K562 (cell line): ENCODE results near the gene MOK. TPM values are rescaled to one million over a fixed set of nuclear protein-coding genes. Genes with fewer than 3 reads are reported as not detected.

Experiments used
- ATAC-seq: fragments of 200-7000 bp; cut with Tn5 transposase; 3 replicates; pipeline ENCODE4 v1.9.1; 2020; ENCODE audit warnings: moderate library complexity
- BruUV-seq: library from RNA; stranded (reverse); fragments of 400-500 nt; replicated peaks from 2 replicates; lab custom pipeline; 2021; lab: Mats Ljungman, UMichigan
- CTCF ChIA-PET: fragments of 300-600 bp; formaldehyde crosslinking; extraction: SDS; loops from one replicate; lab custom pipeline; 2021; ENCODE audit warnings: low intra/inter-chr PET ratio; lab: Yijun Ruan, JAX
- POLR2A ChIA-PET: fragments of 300-600, 350-650 bp; sonication (Branson Sonifier 250); formaldehyde crosslinking; extraction: SDS; loops from one replicate; lab custom pipeline; 2021; ENCODE audit warnings: antibody characterized with exemption, inconsistent platforms; lab: Yijun Ruan, JAX
- DNase-seq, 4 experiments: peaks; one replicate each; pipeline versions ENCODE4 v3.0.0 to v3.0.0-alpha.2; 2011 to 2018; ENCODE audit warnings: low spot score in 3 of 4, mixed read lengths in 3 of 4; ENCODE audit errors: extremely low read depth in 1 of 4
- FAIRE-seq: peaks from 2 replicates; lab custom pipeline; 2011; peaks lifted over from hg19 to GRCh38; lab: Jason Lieb, UNC
- H2AFZ ChIP-seq: 2 replicates; pipeline ENCODE4 v1.6.0; 2011; ENCODE audit warnings: low read depth, low read length, control low read depth, inconsistent platforms
- H3K27ac ChIP-seq: fragments of 200-600 bp; 3 replicates; pipeline ENCODE4 v1.8.0; 2011; ENCODE audit warnings: low read depth, mild to moderate bottlenecking, control low read depth, inconsistent platforms, low read length, moderate library complexity, mixed read lengths; ENCODE audit errors: extremely low read depth
- H3K27me3 ChIP-seq, 2 experiments: fragments of 300-600 bp in 1 of 2; 2 replicates in 1 of 2; 3 replicates in 1 of 2; pipeline versions ENCODE4 v1.6.0 to v1.8.0; 2011; ENCODE audit warnings: inconsistent platforms in 2 of 2, low read length in 2 of 2, mild to moderate bottlenecking in 1 of 2, mixed read lengths in 1 of 2, moderate library complexity in 1 of 2; ENCODE audit not compliant: control insufficient read depth in 2 of 2, insufficient read depth in 2 of 2
- H3K36me3 ChIP-seq: fragments of 300-600 bp; 3 replicates; pipeline ENCODE4 v1.8.0; 2011; ENCODE audit warnings: mild to moderate bottlenecking, low read length, inconsistent platforms; ENCODE audit not compliant: control insufficient read depth, insufficient read depth
- H3K4me1 ChIP-seq, 2 experiments: fragments of 200-600 bp in 1 of 2; replicated peaks in 1 of 2; 2 replicates in 1 of 2; 3 replicates in 1 of 2; pipeline versions ENCODE4 v1.5.1 to v1.8.0; 2011; ENCODE audit warnings: inconsistent platforms in 2 of 2, low read length in 2 of 2, mild to moderate bottlenecking in 1 of 2, mixed read lengths in 1 of 2, moderate library complexity in 1 of 2; ENCODE audit not compliant: control insufficient read depth in 2 of 2, insufficient read depth in 2 of 2
- H3K4me2 ChIP-seq: 2 replicates; pipeline ENCODE4 v1.6.1; 2011; ENCODE audit warnings: low read length, control low read depth, inconsistent platforms, mixed read lengths; ENCODE audit not compliant: insufficient read depth
- H3K4me3 ChIP-seq: fragments of 200-600 bp; sonication (generic), shearing (Covaris generic); 2 replicates; pipeline ENCODE4 v1.5.1; 2016; ENCODE audit warnings: control low read depth, inconsistent platforms
- H3K79me2 ChIP-seq: fragments of 200-600 bp; 3 replicates; pipeline ENCODE4 v1.8.0; 2011; ENCODE audit warnings: low read length, inconsistent platforms; ENCODE audit not compliant: control insufficient read depth, insufficient read depth
- H3K9ac ChIP-seq, 2 experiments: 2 replicates each; pipeline versions ENCODE4 v1.6.0 to v1.6.1; 2011; ENCODE audit warnings: low read depth in 2 of 2, low read length in 2 of 2, control low read depth in 1 of 2, inconsistent platforms in 1 of 2, mild to moderate bottlenecking in 1 of 2, mixed read lengths in 1 of 2; ENCODE audit not compliant: insufficient read depth in 1 of 2
- H3K9me1 ChIP-seq: one replicate; pipeline ENCODE4 v1.6.0; 2011; ENCODE audit warnings: inconsistent platforms, mild to moderate bottlenecking, low read length, moderate library complexity; ENCODE audit not compliant: control insufficient read depth, insufficient read depth
- H3K9me3 ChIP-seq: replicated peaks from 2 replicates; pipeline ENCODE4 v1.5.1; 2011; ENCODE audit warnings: low read depth, low read length, inconsistent platforms; ENCODE audit not compliant: control insufficient read depth, insufficient read depth
- H4K20me1 ChIP-seq: replicated peaks from 2 replicates; pipeline ENCODE4 v1.6.1; 2011; ENCODE audit warnings: low read length, inconsistent platforms, mixed read lengths; ENCODE audit not compliant: control insufficient read depth, insufficient read depth
- NELFE ChIP-seq: IDR thresholded peaks from 2 replicates; pipeline ENCODE4 v1.6.1; 2011; ENCODE audit warnings: mild to moderate bottlenecking; ENCODE audit not compliant: insufficient read depth, insufficient read length
- WGBS: fragments of 100-300 bp; shearing (Covaris generic); methylation state at CpG from one replicate; pipeline ENCODE4 v1.1.6; 2016; ENCODE audit warnings: low coverage, mixed read lengths; ENCODE audit not compliant: insufficient coverage; ENCODE audit errors: missing lambda C conversion rate; 5-methylcytosine and 5-hydroxymethylcytosine counted together
- in situ Hi-C: fragments of 300-500 bp; cut with MboI; formaldehyde crosslinking; loops from 4 replicates; pipeline ENCODE4 v1.15.0; 2018; ENCODE audit warnings: inconsistent platforms, mixed read lengths
- intact Hi-C: fragments of 100-400 bp; cut with micrococcal nuclease; formaldehyde crosslinking; loops from 2 replicates; pipeline ENCODE4 v1.14.2; 2022
- polyA plus RNA-seq, 8 experiments: library from polyadenylated mRNA; depleted of rRNA in 4 of 8; stranded (reverse) in 5 of 8; unstranded in 3 of 8; fragments of >200 nt; fragmentation: Nextera tagmentation in 2 of 8; fragmentation: Illumina TruSeq in 1 of 8; extraction: Ambion mirVana in 2 of 8; extraction: Trizol in 1 of 8; gene quantifications; 2 replicates each; pipeline versions ENCODE4 v1.2.1 to v1.2.3, GENCODE V29; 2011 to 2014; ENCODE audit warnings: inconsistent platforms in 1 of 8, missing spikeins in 1 of 8
- total RNA-seq, 7 experiments: library from RNA; depleted of rRNA in 6 of 7; stranded (reverse); fragments of >200 nt in 6 of 7; fragmentation: Illumina TruSeq in 2 of 7; extraction: Trizol in 2 of 7; gene quantifications; 2 replicates each; pipeline versions ENCODE4 v1.2.1 to v1.2.3, GENCODE V29; 2011 to 2021; ENCODE audit warnings: low replicate concordance in 1 of 7
- TF ChIP-seq, protein P1 (sequence below): fragments of 250-450 bp; sonication (Bioruptor Pico); IDR thresholded peaks from 2 replicates; pipeline ENCODE4 v1.5.0; 2020; ENCODE audit warnings: mild to moderate bottlenecking
- TF ChIP-seq, protein P2 (sequence below): fragments of 150-350 bp; IDR thresholded peaks from 2 replicates; pipeline ENCODE4 v1.6.1; 2014; ENCODE audit warnings: low read depth, mild to moderate bottlenecking, low read length, borderline replicate concordance
- TF ChIP-seq, protein P3 (sequence below): sonication (generic); formaldehyde crosslinking; IDR thresholded peaks from 2 replicates; pipeline ENCODE4 v1.8.0; 2023; ENCODE audit warnings: mild to moderate bottlenecking, missing genetic modification reagents

MOK gene
- total and polyA plus RNA-seq, 9 of the 15 experiments (the other 6 are each of a cell fraction or from before 2014, with no cell fraction given): 1.3 to 8.4 (median 5.3) TPM

DNA sequence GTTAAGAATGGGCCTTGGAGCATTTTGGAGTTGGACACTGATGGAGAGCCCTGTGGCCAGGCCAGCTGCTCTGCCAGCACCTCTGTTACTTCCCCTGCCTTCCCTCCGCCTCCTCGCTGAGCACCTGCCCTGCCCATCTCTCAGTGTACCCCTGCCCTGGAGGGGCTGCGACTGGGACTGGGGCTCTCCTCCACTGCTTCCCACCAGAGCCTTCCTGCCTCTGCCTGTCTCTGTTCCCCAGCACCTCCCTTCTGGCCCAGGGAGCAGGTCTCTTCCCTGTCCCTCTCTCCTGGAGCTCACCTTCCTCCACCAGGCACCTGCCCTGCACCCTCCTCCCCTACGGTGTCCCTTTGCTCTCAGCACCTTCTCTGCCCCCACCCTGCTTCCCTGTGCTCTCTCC is 103.2 kb downstream of the MOK start:
- POLR2A ChIA-PET: no interaction called here
- DNase-seq (no peak), FAIRE-seq (no peak), ATAC-seq (no peak)
- no peaks in the 10 kb centered on the region for H4K20me1 ChIP-seq
- no peak overlapping the region for H3K4me3 ChIP-seq
- intact Hi-C loops (no loop called here), in situ Hi-C loops (no loop called here)
- H3K79me2 ChIP-seq: peaks cover 4% of the 10 kb centered on the region; the same call in 1 of the 3 replicates
- WGBS: 69% methylated on average over 4 of the region's 4 CpGs
- no peaks in the 10 kb centered on the region for H3K9me3 ChIP-seq
- H3K27me3 ChIP-seq: no peaks in the 10 kb centered on the region
- H2AFZ ChIP-seq: no peak overlapping the region
- no peak overlapping the region for H3K4me2 ChIP-seq
- no peaks in the 10 kb centered on the region; a peak in 1 of 5 replicates for H3K4me1 ChIP-seq
- BruUV-seq: no TSS peak
- no peak overlapping the region; a peak in 1 of 4 replicates for H3K9ac ChIP-seq
- TF ChIP-seq, protein P1, sequence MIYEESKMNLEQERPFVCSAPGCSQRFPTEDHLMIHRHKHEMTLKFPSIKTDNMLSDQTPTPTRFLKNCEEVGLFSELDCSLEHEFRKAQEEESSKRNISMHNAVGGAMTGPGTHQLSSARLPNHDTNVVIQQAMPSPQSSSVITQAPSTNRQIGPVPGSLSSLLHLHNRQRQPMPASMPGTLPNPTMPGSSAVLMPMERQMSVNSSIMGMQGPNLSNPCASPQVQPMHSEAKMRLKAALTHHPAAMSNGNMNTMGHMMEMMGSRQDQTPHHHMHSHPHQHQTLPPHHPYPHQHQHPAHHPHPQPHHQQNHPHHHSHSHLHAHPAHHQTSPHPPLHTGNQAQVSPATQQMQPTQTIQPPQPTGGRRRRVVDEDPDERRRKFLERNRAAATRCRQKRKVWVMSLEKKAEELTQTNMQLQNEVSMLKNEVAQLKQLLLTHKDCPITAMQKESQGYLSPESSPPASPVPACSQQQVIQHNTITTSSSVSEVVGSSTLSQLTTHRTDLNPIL: no peak
- TF ChIP-seq, protein P2, sequence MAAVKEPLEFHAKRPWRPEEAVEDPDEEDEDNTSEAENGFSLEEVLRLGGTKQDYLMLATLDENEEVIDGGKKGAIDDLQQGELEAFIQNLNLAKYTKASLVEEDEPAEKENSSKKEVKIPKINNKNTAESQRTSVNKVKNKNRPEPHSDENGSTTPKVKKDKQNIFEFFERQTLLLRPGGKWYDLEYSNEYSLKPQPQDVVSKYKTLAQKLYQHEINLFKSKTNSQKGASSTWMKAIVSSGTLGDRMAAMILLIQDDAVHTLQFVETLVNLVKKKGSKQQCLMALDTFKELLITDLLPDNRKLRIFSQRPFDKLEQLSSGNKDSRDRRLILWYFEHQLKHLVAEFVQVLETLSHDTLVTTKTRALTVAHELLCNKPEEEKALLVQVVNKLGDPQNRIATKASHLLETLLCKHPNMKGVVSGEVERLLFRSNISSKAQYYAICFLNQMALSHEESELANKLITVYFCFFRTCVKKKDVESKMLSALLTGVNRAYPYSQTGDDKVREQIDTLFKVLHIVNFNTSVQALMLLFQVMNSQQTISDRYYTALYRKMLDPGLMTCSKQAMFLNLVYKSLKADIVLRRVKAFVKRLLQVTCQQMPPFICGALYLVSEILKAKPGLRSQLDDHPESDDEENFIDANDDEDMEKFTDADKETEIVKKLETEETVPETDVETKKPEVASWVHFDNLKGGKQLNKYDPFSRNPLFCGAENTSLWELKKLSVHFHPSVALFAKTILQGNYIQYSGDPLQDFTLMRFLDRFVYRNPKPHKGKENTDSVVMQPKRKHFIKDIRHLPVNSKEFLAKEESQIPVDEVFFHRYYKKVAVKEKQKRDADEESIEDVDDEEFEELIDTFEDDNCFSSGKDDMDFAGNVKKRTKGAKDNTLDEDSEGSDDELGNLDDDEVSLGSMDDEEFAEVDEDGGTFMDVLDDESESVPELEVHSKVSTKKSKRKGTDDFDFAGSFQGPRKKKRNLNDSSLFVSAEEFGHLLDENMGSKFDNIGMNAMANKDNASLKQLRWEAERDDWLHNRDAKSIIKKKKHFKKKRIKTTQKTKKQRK: no peak
- no peak for TF ChIP-seq NELFE
- TF ChIP-seq, protein P3, sequence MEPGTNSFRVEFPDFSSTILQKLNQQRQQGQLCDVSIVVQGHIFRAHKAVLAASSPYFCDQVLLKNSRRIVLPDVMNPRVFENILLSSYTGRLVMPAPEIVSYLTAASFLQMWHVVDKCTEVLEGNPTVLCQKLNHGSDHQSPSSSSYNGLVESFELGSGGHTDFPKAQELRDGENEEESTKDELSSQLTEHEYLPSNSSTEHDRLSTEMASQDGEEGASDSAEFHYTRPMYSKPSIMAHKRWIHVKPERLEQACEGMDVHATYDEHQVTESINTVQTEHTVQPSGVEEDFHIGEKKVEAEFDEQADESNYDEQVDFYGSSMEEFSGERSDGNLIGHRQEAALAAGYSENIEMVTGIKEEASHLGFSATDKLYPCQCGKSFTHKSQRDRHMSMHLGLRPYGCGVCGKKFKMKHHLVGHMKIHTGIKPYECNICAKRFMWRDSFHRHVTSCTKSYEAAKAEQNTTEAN (CRISPR knock-in tag): no peak
- no peaks in the 10 kb centered on the region for H3K9me1 ChIP-seq
- H3K27ac ChIP-seq: no peak overlapping the region
- H3K36me3 ChIP-seq: peaks cover 35% of the 10 kb centered on the region
- CTCF ChIA-PET: no interaction called here
